NK-92 (cell line): ENCODE results near the gene FBXO42.

Experiments
- DNase-seq: peaks from one replicate; lab custom pipeline; 2025; ENCODE audit not compliant: unreplicated experiment; lab: John Stamatoyannopoulos, UW

The FBXO42 gene

GRCh38 chr1:16351994-16352841 lies at the start of gene FBXO42:
FBXO42 (minus strand) TSS chr1:16352480; CDS start chr1:16315418, 37,062 bp downstream.
- peak; percentile 52 for DNase-seq

DNA sequence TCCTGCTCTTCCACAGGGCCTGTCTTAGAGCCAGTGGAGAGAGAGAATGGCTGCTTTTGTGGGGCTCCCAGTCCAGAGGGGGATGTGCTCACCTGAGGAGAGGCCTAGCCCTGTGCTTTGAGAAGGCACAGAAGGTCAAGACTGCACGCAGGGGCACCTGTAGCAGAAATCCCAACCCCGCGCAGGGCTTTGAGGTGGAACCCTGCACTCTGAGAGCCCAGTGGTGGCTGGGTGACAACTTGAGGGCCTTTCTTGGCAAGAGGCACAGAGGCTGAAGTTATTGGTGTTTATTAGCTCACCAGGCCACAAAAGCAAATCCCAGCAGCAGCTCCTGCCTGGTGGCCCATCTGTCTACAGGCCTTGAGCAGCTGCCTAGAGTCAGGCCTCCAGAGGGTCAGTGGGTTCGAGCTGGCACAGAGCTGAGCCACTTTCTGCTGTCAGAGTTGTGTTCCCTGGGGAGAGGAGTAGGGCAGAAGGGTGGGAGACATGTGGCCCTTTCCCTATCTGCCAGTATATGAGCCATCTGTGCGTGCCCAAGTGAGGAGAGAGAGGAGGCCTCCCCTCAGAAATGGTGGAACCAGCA lies 46.2 kb upstream of the FBXO42 start:
- no peak for DNase-seq

DNA sequence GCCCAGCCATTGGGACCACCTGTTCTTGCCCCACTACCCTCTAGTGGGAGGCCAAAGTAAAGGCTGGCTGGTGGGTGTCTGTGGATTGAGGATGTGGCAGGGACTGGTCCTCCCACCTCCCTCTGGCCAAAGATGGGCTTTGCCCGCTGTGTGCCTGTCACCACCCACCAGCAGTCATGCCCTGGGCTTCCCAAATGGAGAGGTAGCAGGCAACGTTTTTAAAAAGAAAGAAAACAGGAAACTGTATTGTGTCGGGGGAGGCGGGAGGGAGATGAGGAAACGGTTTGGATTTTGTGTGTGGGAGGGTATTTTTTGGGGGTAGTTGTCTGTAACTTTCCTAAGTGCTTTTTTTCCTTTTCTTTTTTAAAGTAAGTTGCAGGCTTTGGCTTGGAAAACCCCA lies 44.8 kb upstream of the FBXO42 start:
- DNase-seq: no peak

- no peak for DNase-seq
Measured at GRCh38 chr1:16396591-16396990, 44.3 kb upstream of the FBXO42 start.

DNA sequence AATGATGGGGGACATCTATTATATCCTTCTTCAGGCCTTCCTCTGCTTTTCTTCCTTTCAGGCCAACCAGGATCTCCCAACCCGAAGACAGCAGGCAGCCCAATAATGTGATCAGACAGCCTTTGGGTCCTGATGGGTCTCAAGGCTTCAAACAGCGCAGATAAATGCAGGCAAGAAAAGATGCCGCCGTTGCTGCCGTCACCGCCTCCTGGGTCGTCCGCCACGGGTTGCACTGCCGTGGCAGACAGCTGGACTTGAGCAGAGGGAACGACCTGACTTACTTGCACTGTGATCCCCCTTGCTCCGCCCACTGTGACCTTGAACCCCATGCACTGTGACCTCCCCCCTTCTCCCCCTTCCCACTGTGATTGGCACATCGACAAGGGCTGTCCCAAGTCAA lies 42.7 kb upstream of the FBXO42 start:
- DNase-seq: no peak

DNA sequence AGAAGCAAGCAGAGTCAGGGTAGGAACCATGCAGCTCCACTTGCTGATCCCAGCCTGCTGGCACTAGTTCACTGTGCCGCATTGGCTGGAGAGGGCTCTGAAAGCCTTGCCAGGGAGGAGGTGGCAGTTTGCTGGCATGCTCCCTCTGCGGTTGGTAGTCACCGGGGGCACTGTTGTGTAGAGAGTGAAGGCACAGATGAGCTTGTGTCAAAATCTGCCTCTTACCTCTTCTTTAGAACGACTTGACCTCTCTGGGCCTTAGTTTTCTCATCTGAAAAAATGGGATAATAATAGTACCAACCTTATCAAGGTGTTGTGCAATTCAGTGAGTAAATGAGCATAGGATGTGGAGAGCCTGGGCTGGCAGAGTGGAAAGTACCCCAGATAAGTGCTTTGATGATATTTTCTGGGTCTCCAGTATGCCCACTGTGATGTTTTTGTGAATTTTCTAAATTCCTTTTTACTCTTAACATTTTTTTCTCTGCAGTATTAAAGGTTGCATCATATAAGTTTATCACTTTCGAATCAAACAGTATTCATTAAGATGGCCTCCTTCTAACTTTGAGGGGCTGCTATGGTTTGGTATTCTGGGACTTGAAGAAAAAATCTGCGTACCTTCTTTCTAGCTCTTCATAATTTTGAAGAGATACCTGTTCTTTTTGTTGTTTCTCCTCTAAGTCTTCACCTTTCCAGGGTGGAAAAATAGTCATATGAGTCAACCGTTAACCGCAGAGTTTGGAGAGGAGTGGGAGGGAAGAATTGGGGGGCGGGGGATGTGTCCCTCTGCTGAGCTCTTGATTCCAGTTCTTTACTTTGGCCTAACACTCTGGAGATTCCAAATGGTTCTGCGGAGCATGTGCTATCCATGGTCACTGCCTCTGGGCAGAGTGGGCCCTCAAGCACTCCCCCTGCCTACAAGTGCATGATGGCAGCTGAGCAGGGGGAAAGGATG lies 41.6 kb upstream of the FBXO42 start:
- no peak for DNase-seq

DNA sequence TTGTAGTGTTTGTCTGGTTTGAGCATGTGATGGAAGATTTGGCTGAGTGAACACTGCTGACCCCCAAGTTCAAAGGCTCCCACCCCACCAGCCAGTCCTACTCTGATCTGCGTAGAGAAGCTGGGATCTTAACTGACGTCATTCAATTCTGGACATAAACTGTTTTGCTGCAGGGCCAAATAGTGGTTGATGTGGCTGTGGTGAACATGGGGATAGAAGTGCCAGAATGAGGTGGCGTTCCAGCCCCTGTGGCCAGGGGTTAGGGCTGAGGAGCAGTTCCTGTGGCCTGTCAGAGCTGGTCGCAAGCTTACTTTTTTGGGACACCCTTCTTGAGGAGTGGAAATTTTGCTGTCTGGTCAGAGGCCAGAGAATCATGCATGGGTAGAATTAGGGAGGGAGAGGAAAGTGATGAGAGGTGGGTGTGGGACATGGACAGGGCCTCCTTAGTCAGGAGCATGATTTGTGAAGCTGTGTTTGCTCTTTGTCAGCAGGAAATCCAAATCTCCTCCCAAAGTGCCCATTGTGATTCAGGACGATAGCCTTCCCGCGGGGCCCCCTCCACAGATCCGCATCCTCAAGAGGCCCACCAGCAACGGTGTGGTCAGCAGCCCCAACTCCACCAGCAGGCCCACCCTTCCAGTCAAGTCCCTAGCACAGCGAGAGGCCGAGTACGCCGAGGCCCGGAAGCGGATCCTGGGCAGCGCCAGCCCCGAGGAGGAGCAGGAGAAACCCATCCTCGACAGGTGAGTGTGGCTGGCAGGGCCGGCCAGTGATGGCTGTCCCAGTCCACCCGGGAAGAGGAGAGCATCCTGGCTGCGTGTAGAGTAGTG lies 40.7 kb upstream of the FBXO42 start:
- no peak for DNase-seq

DNA sequence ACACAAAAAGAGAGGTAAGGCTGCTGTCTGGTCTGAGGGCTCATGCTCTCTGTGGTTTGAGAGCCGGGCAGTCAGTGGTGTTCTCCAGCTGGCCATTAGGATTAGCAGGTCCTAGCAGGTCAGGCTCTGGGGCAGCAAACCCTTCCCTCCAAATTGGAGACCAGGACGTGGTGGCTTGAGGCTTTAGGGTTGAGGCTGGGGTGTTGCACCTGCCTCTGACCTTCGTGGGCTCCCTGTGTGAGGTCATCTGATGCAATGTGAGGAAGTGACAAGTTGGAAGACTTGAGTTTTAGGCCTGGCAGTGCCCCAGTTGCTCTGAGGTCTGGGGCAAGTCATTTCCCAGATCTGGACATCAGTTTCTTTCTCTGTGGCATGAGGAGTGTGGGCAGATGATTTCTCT lies 39.1 kb upstream of the FBXO42 start:
- DNase-seq: no peak

- no peak for DNase-seq
Measured at GRCh38 chr1:16387201-16388188, 35.2 kb upstream of the FBXO42 start.

- no peak for DNase-seq
Measured at GRCh38 chr1:16386454-16387113, 34.3 kb upstream of the FBXO42 start.

- DNase-seq: no peak
Measured at GRCh38 chr1:16385659-16386453, 33.6 kb upstream of the FBXO42 start.

GRCh38 chr1:16383888-16384287 lies 31.6 kb upstream of the FBXO42 start:
- no peak for DNase-seq

DNA sequence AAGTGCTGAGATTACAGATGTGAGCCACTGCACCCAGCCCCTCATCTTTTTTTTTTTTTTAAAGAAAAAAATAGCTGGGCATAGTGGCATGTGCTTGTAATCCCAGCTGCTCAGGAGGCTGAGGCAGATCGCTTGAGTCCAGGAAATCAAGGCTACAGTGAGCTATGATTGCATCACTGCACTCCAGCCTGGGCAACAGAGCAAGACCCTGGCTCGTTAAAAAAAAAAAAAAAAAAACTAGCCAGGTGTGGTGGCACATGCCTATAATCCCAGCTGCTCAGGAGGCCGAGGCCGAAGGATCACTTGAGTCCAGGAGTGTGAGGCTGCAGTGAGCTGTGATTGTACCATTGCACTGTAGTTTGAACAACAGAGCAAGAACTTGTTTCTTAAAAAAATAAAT lies 28.6 kb upstream of the FBXO42 start:
- DNase-seq: no peak

DNA sequence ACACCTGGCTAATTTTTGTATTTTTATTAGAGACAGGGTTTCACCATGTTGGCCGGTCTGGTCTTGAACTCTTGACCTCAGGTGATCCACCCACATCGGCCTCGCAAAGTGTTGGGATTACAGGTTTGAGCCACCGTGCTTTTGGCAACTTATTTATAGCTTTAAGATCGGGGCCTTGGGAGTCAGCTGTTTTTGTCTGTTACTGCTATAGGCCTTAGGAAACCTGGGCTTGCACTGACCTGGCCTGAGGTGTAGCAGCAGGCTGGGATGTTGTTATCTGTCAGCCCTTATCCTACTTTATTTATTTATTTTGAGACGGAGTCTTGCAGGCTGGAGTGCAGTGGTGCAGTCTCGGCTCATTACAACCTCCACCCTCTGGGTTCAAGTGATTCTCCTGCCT lies 26.2 kb upstream of the FBXO42 start:
- no peak for DNase-seq

DNA sequence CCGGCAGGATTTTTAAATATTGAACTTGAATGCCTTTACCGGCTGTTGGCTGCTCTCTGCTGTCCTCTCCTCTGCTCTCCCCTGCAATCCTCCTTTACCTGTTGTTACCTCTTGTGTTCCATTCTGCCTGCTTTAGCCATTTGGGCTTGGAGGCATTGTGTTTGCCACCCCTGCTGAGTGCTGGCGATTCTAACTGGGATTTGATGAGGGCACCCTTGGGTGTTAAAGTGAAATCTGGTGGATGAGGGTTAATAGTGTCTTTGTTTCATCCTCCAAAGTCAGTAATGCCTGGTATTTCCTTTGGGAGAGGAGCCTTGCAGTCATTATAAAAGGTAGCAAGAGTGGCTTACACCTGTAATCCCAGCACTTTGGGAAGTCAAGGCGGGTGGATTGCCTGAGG lies 24.7 kb upstream of the FBXO42 start:
- DNase-seq: no peak

DNA sequence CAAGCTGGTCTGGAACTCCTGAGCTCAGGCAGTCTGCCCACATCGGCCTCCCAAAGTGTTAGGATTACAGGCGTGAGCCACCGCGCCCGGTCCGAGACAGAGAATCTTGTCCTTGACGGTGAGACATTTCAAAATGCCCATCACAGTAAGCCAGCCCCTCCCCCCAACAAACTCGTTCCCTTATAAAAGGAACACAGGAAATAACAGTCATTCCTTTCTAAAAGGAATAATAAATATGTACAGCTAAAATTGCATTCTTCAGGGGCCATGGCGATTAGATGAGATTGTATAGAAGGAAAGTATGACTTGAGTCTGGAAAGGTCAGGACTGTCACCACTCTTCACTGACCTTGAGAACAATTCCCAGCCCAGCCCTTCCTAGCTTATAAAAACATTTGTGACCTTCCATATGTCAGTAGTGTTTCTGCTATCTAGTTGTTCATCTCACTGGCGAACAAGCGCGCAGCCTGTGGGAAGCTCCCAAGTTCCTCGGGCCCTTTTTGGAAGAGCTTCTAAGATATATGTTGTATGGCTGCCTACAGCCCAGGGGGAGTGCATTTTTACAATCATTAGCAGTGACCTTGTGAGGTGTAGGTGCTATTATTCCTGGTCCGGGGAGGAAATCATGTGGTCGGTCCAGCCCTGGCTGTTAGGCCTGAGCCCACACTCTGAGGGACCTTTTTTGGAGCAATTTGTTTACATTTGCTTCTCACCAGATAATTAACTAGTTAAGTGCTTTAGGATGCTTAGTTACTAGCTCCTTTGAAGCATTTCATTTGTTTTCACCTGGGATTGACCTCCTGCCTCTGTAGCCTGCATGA lies 23.5 kb upstream of the FBXO42 start:
- DNase-seq: no peak

DNA sequence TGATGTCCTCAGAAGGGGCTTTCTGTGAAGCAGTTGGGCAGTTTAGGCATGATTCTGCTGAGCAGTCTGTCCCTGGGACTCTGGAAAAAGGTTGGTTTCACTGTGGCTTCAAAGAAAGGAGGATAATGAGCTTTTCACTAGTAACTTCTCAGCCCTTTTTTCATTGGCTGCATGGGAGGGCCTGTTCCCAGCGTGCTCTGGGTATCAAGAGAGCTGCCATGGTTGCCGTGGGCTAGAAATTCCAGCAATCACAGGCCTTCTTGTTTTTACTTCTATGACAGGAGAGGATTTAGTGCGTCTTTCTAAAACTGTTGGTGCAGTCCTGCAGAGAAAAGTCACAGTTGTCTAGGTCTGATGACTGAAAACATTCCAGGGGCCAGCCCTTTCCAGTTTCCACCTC lies 22.0 kb upstream of the FBXO42 start:
- no peak for DNase-seq
